ENCODE measurements around the gene RNF123.

The RNF123 gene

DNA sequence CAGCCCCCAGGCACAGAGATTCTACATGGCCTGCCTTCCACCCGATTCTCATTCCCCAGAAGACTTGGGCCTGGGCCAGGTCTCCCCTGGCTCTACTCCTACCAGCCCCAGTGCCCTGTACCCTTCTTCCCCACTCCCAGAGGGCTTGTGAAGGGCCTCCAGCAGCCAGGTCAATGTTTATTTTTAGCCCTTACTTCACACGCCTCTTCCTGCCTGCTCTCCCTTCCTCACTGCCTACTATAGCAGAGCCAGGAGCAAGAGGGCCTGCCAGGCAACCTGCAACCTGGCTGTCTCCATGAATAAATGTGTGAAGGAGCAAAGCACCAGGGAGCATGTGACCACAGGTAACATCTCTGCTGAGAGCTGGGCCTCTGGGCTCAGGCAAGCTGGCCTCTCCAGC is 41.6 kb upstream of the RNF123 start:
- no peak for DNase-seq (ENCODE audit: low read depth, low spot score)
- in situ Hi-C loops (cut with HindIII; ENCODE audit: low sequenced_read_pairs): no loop called here
- no peak overlapping the region for H3K4me3 ChIP-seq (ENCODE audit: low read depth, low read length)
- TF ChIP-seq, protein P1, sequence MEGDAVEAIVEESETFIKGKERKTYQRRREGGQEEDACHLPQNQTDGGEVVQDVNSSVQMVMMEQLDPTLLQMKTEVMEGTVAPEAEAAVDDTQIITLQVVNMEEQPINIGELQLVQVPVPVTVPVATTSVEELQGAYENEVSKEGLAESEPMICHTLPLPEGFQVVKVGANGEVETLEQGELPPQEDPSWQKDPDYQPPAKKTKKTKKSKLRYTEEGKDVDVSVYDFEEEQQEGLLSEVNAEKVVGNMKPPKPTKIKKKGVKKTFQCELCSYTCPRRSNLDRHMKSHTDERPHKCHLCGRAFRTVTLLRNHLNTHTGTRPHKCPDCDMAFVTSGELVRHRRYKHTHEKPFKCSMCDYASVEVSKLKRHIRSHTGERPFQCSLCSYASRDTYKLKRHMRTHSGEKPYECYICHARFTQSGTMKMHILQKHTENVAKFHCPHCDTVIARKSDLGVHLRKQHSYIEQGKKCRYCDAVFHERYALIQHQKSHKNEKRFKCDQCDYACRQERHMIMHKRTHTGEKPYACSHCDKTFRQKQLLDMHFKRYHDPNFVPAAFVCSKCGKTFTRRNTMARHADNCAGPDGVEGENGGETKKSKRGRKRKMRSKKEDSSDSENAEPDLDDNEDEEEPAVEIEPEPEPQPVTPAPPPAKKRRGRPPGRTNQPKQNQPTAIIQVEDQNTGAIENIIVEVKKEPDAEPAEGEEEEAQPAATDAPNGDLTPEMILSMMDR (IDR thresholded peaks at IDR 0.05; ENCODE audit: low read depth, low read length): no peak

DNA sequence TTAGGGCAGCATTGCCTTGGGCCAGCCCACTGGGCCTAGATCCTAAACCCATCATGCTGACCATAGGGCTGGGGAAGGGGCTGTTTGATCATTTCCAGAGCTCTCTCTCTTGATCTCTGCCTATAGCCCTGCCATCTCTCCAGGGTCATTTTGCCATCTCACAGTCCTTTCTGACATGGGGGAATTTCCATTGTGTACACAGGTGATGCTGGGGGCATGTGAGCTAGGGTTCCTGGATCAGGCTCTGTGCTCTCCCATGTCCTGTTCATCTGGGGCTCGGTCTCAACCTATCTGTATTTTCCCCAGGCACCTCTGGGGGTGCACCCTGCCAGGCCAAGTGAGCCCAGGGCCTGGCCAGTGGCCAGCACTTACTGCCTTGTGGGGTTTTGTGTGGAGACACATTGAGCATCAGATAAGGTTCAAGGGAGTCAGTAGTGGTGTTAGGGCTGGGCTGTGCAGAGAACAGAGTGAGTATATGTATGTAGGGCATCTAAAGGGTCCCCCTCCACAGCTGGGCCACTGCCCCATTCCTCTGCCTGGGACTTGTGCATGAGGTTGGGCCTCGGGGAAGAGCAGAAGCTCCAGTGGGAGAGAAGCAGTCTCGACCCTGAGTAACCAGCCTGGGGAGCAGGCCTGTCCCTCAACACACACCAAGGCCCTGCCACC is 40.9 kb upstream of the RNF123 start:
- H3K4me3 ChIP-seq (ENCODE audit: low read depth, low read length): no peak overlapping the region
- DNase-seq (ENCODE audit: low read depth, low spot score): no peak
- TF ChIP-seq, protein P1 (IDR thresholded peaks at IDR 0.05; ENCODE audit: low read depth, low read length): no peak
- in situ Hi-C loops (cut with HindIII; ENCODE audit: low sequenced_read_pairs): no loop called here

DNA sequence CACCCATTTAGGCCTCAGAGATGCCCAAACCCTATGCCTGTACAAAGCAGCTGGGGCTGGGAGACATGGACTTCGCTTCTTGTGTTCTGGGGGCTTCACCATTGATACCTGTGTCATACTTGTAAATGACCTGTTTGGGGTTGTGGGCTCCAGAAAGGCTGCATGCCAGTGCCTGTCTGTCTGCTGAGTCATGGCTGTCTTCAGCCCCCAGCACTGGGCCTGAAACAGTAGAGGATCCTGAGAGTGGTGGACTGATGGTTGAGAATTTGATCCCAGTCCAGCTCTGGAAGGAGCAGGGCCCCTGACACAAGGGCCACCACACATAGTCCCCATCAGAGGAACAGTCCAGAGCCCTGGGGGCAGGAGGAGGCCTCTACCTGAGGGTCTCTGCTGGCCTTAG is 39.8 kb upstream of the RNF123 start:
- no peak overlapping the region for H3K4me3 ChIP-seq (ENCODE audit: low read depth, low read length)
- no peak for DNase-seq (ENCODE audit: low read depth, low spot score)
- TF ChIP-seq, protein P1 (IDR thresholded peaks at IDR 0.05; ENCODE audit: low read depth, low read length): no peak
- in situ Hi-C loops (cut with HindIII; ENCODE audit: low sequenced_read_pairs): no loop called here

DNA sequence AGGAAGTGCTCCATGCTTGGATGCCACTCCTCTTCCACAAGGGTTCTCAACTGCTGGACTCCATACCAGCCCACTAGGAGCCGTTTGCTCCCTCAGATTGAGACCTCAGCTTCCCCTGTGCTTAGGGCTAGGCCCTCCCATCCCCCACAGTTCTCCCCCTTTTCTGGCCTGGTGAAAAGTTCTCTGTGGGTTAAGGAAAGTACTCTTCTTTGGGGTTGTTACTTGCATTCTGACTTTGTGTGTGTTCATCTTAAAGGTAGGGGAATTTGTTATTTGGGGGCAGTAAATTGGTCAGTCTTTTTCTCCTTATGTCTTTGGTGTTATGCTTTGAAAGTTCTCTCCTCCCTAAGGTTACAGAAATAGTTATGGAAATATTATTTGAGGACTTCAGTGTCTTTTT is 39.2 kb upstream of the RNF123 start:
- no peak overlapping the region for H3K4me3 ChIP-seq (ENCODE audit: low read depth, low read length)
- TF ChIP-seq, protein P1 (IDR thresholded peaks at IDR 0.05; ENCODE audit: low read depth, low read length): no peak
- no peak for DNase-seq (ENCODE audit: low read depth, low spot score)
- in situ Hi-C loops (cut with HindIII; ENCODE audit: low sequenced_read_pairs): no loop called here

DNA sequence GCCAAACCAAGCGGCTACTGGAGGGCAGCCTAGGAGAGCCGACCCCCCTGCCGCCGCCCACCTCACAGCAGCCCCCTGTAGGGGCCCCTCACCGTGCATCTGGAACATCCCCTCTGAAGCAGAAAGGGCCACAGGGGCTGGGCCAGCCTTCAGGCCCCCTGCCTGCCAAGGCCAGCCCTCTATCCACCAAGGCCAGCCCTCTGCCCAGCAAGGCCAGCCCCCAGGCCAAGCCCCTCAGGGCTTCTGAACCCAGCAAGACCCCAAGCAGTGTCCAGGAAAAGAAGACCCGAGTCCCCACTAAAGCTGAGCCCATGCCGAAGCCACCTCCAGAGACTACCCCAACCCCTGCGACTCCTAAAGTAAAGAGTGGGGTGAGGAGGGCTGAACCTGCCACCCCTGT is 38.7 kb upstream of the RNF123 start:
- DNase-seq (ENCODE audit: low read depth, low spot score): no peak
- in situ Hi-C loops (cut with HindIII; ENCODE audit: low sequenced_read_pairs): no loop called here
- H3K4me3 ChIP-seq (ENCODE audit: low read depth, low read length): no peak overlapping the region
- TF ChIP-seq, protein P1 (IDR thresholded peaks at IDR 0.05; ENCODE audit: low read depth, low read length): no peak

DNA sequence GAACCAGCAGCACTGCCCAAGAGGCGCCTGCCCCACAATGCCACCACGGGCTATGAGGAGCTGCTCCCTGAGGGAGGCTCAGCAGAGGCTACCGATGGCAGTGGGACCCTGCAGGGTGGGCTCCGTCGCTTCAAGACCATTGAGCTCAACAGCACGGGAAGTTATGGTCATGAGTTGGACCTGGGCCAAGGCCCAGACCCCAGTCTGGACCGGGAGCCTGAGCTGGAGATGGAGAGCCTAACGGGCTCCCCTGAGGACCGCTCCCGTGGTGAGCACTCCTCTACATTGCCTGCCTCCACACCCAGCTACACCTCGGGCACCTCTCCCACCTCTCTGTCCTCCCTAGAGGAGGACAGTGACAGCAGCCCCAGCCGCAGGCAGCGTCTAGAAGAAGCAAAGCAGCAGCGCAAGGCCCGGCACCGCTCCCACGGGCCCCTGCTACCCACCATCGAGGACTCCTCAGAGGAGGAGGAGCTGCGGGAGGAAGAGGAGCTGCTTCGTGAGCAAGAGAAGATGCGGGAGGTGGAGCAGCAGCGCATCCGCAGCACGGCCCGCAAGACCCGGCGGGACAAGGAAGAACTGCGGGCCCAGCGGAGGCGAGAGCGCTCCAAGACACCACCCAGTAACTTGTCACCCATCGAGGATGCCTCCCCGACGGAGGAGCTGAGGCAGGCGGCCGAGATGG is 37.0 kb upstream of the RNF123 start:
- TF ChIP-seq, protein P1 (IDR thresholded peaks at IDR 0.05; ENCODE audit: low read depth, low read length): no peak
- in situ Hi-C loops (cut with HindIII; ENCODE audit: low sequenced_read_pairs): no loop called here
- H3K4me3 ChIP-seq (ENCODE audit: low read depth, low read length): no peak overlapping the region
- no peak for DNase-seq (ENCODE audit: low read depth, low spot score)
